Measurements from ENCODE around the gene RUBCN. TPM values are rescaled to one million over a fixed set of nuclear protein-coding genes. Genes with fewer than 3 reads are reported as not detected.

RUBCN gene
- total and polyA plus RNA-seq, 2 of the 13 experiments (the other 11 are each of a cell fraction or from before 2014, with no cell fraction given): 5.2 to 8.1 TPM

GRCh38 chr3:197736491-197737318 lies at the start of gene RUBCN (continued):
- no peak for TF ChIP-seq PRDM10 (CRISPR knock-in tag; IDR thresholded peaks at IDR 0.05; ENCODE audit: low read depth)
- TF ChIP-seq ZHX2 (IDR thresholded peaks at IDR 0.05; ENCODE audit: low read depth): no peak
- no peak for TF ChIP-seq ZHX2 (CRISPR knock-in tag; IDR thresholded peaks at IDR 0.05; ENCODE audit: borderline replicate concordance)
- no peak for TF ChIP-seq RARA (CRISPR knock-in tag; IDR thresholded peaks at IDR 0.05)
- no peak for TF ChIP-seq CEBPG (CRISPR knock-in tag; IDR thresholded peaks at IDR 0.05)
- TF ChIP-seq ZNF556 (CRISPR knock-in tag; IDR thresholded peaks at IDR 0.05; ENCODE audit: borderline replicate concordance): 0 out of 2 replicates have a peak, but pooled peaks have one; percentile 23
- 0 out of 2 replicates have a peak, but pooled peaks have one; percentile 66 for TF ChIP-seq MTERF4 (CRISPR knock-in tag; IDR thresholded peaks at IDR 0.05)
- TF ChIP-seq ZBTB37 (CRISPR knock-in tag; IDR thresholded peaks at IDR 0.05): no peak
- TF ChIP-seq E2F5 (CRISPR knock-in tag; conservative IDR thresholded peaks at IDR 0.05): no peak
- TF ChIP-seq ZNF672 (CRISPR knock-in tag; IDR thresholded peaks at IDR 0.05): no peak
- TF ChIP-seq XBP1 (CRISPR knock-in tag; IDR thresholded peaks at IDR 0.05): no peak
